SU-DHL-6 (cell line): Measurements from ENCODE around the gene KMT5B.

Source experiments
- EZH2phosphoT487 ChIP-seq: fragments of 200-600 bp; sonication (generic), shearing (Covaris generic); conservative IDR thresholded peaks from 2 replicates; pipeline ENCODE4 v1.6.1; 2018; ENCODE audit warnings: mild to moderate bottlenecking, antibody characterized with exemption, low read length, moderate library complexity, mixed read lengths
- TF ChIP-seq, protein P1 (sequence below): fragments of 200-600 bp; sonication (generic); IDR thresholded peaks from one replicate; pipeline ENCODE4 v1.5.1; 2017; ENCODE audit warnings: antibody characterized with exemption, mild to moderate bottlenecking, low read length, moderate library complexity; ENCODE audit not compliant: insufficient read depth, poor library complexity, severe bottlenecking

DNA sequence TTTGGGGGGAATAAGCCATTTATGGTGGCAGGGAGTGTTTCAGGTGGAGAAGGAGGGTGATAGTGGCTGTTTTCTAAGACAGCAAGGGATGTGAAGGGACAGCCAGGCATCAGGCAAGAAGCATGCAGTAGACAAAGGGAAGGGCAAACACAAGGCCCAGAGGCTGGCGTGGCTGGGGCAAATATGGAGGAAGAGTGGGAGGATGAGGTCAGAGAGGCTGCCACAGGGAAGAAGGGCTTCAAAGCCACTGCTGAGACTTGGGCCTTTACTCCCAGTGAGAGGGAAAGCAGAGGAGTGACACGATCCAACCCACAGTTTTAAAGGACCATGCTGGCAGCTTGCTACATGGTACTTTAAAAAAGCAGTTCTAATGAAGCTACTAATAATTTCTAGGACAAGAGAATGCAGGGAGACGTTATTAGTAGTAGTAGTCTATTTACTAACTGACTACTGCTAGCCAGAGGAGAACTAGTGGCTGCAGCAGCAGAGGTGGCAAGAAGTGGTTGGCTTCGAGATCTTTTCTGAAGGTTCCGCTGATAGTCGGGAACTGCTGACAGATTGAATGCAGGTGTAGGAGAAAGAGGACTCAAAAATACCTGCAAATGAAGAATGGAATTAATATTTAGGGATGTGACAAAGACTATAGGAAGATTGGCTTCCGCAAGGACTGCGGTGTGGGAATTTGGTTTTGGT is 13.7 kb downstream of the KMT5B start:
- TF ChIP-seq, protein P1, sequence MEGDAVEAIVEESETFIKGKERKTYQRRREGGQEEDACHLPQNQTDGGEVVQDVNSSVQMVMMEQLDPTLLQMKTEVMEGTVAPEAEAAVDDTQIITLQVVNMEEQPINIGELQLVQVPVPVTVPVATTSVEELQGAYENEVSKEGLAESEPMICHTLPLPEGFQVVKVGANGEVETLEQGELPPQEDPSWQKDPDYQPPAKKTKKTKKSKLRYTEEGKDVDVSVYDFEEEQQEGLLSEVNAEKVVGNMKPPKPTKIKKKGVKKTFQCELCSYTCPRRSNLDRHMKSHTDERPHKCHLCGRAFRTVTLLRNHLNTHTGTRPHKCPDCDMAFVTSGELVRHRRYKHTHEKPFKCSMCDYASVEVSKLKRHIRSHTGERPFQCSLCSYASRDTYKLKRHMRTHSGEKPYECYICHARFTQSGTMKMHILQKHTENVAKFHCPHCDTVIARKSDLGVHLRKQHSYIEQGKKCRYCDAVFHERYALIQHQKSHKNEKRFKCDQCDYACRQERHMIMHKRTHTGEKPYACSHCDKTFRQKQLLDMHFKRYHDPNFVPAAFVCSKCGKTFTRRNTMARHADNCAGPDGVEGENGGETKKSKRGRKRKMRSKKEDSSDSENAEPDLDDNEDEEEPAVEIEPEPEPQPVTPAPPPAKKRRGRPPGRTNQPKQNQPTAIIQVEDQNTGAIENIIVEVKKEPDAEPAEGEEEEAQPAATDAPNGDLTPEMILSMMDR = no peak
- no peak for TF ChIP-seq EZH2phosphoT487
